ENCODE results near the gene AHCYL1.
A peak's percentile ranks its signal among the peaks of the same experiment; 100 is the strongest.

AHCYL1 gene

GRCh38 chr1:110032327-110032726, 47.8 kb downstream of the AHCYL1 start:
- no peak for DNase-seq (ENCODE audit: low read depth, low spot score)
- TF ChIP-seq CTCF (IDR thresholded peaks at IDR 0.05; ENCODE audit: insufficient read depth, low read length, missing control alignments), result no peak
- ChIA-PET CTCF (interaction anchor here (0.9 to 27.2 kb wide), 9 partner anchors 15 to 463 kb away, joined by 3 to 500 read pairs (median 6); no protein-coding TSS in a partner anchor), POLR2A (no interaction called here)
- H3K4me3 ChIP-seq (ENCODE audit: low read depth, low read length), result no peak overlapping the region

- POLR2A ChIA-PET, result no interaction called here
- H3K4me3 ChIP-seq (ENCODE audit: low read depth, low read length), result no peak overlapping the region
- no peak for TF ChIP-seq CTCF (IDR thresholded peaks at IDR 0.05; ENCODE audit: insufficient read depth, low read length, missing control alignments)
- CTCF ChIA-PET, result interaction anchor here (5.4 to 27.2 kb wide), 2 partner anchors 20 to 462 kb away, joined by 43 to 500 read pairs; no protein-coding TSS in a partner anchor
- no peak for DNase-seq (ENCODE audit: low read depth, low spot score)
Measured at GRCh38 chr1:110033421-110033820, 48.9 kb downstream of the AHCYL1 start.

- CTCF ChIA-PET, result interaction anchor here (0.8 to 27.2 kb wide), 6 partner anchors 12 to 488 kb away, joined by 3 to 500 read pairs (median 6); no protein-coding TSS in a partner anchor
- H3K4me3 ChIP-seq (ENCODE audit: low read depth, low read length), result peak overlapping the region; percentile 50
- POLR2A ChIA-PET, result interaction anchor here (0.6 to 2.0 kb wide), 8 partner anchors 14 to 212 kb away, joined by 3 to 15 read pairs (median 4); no protein-coding TSS in a partner anchor
Measured at GRCh38 chr1:110034040-110034450, 49.5 kb downstream of the AHCYL1 start.

GRCh38 chr1:110034451-110035235, 50.1 kb downstream of the AHCYL1 start, which contains the start of gene STRIP1:
STRIP1 (plus strand) TSS chr1:110034624; CDS start chr1:110034638, 14 bp downstream.
- peak within 1 kb of the TSS; percentile 84 for H3K4me3 ChIP-seq (ENCODE audit: low read depth, low read length)
- no peak for TF ChIP-seq CTCF (IDR thresholded peaks at IDR 0.05; ENCODE audit: insufficient read depth, low read length, missing control alignments)
- DNase-seq (ENCODE audit: low read depth, low spot score), result peak; percentile 78
- CTCF ChIA-PET, result interaction anchor here (0.6 to 27.2 kb wide), 11 partner anchors 12 to 489 kb away, joined by 3 to 500 read pairs (median 5); no protein-coding TSS in a partner anchor
- POLR2A ChIA-PET, result interaction anchor here (0.6 to 2.0 kb wide), 9 partner anchors 11 to 213 kb away, joined by 3 to 15 read pairs (median 4); no protein-coding TSS in a partner anchor

More at GRCh38 chr1:110034040-110034450, 49.5 kb downstream of the AHCYL1 start:
- DNase-seq (ENCODE audit: low read depth, low spot score), result no peak
- no peak for TF ChIP-seq CTCF (IDR thresholded peaks at IDR 0.05; ENCODE audit: insufficient read depth, low read length, missing control alignments)

GRCh38 chr1:110035236-110035752, 50.7 kb downstream of the AHCYL1 start:
- POLR2A ChIA-PET, result interaction anchor here (1.2 to 2.0 kb wide), 5 partner anchors 10 to 70 kb away, joined by 3 to 15 read pairs (median 4); no protein-coding TSS in a partner anchor
- TF ChIP-seq CTCF (IDR thresholded peaks at IDR 0.05; ENCODE audit: insufficient read depth, low read length, missing control alignments), result no peak
- DNase-seq (ENCODE audit: low read depth, low spot score), result no peak
- CTCF ChIA-PET, result interaction anchor here (0.6 to 27.2 kb wide), 11 partner anchors 13 to 489 kb away, joined by 3 to 500 read pairs (median 5); no protein-coding TSS in a partner anchor
- H3K4me3 ChIP-seq (ENCODE audit: low read depth, low read length), result peak overlapping the region; percentile 84

Data from AG04449 (cell line).